ENCODE results near the gene PRDM16. TPM values are rescaled to one million over a fixed set of nuclear protein-coding genes. Genes with fewer than 3 reads are reported as not detected.
"Not testable (repeated sequence)": the region's sequence is repeated elsewhere in the genome, so short reads cannot be mapped to it uniquely, and the experiment has no call there.

The PRDM16 gene
- total RNA-seq, 1 donor from 2014 or later: 84.2 TPM

- no peaks in the 10 kb centered on the region for H3K9me3 ChIP-seq
- peaks cover 15 to 43% of the 10 kb centered on the region in 2 donors for H3K4me1 ChIP-seq
- H3K4me3 ChIP-seq: no peak overlapping the region
- intact Hi-C loops (cut with DNase I): no loop called here
- no peak for TF ChIP-seq CTCF (IDR thresholded peaks at IDR 0.05)
- peaks cover 0 to 11% of the 10 kb centered on the region in 2 donors for H3K36me3 ChIP-seq
- H3K27me3 ChIP-seq: no peaks in the 10 kb centered on the region
- H3K27ac ChIP-seq: no peak overlapping the region
- DNase-seq (ENCODE audit: low spot score in 2 of 2): no peak
Measured at GRCh38 chr1:3086272-3086974, 17.4 kb downstream of the PRDM16 start.

DNA sequence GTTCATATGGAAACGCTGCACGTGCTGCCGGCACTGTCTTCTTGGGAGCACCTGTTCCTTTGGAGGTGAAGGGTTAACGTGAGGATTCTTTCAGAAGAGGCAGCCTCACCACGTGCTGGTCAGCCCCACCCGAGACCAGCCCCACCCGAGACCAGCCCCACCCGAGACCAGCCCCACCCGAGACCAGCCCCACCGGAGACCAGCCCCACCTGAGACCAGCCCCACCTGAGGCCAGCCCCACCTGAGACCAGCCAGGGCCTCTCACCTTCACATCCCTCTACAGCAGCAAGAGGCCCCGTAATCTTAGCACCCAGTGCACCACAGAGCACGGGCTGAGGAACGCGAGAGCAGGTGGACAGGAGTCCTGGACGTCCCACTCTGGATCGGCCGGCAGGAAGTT is 18.0 kb downstream of the PRDM16 start:
- peak overlapping the region in 1 of 2 donors; percentile 3 for H3K27ac ChIP-seq
- H3K36me3 ChIP-seq: peaks cover 0 to 11% of the 10 kb centered on the region in 2 donors
- H3K4me1 ChIP-seq: peaks cover 12 to 49% of the 10 kb centered on the region in 2 donors
- no peaks in the 10 kb centered on the region for H3K27me3 ChIP-seq
- no peak for TF ChIP-seq CTCF (IDR thresholded peaks at IDR 0.05)
- H3K9me3 ChIP-seq: no peaks in the 10 kb centered on the region
- intact Hi-C loops (cut with DNase I): no loop called here
- H3K4me3 ChIP-seq: no peak overlapping the region
- DNase-seq (ENCODE audit: low spot score in 2 of 2): no peak

DNA sequence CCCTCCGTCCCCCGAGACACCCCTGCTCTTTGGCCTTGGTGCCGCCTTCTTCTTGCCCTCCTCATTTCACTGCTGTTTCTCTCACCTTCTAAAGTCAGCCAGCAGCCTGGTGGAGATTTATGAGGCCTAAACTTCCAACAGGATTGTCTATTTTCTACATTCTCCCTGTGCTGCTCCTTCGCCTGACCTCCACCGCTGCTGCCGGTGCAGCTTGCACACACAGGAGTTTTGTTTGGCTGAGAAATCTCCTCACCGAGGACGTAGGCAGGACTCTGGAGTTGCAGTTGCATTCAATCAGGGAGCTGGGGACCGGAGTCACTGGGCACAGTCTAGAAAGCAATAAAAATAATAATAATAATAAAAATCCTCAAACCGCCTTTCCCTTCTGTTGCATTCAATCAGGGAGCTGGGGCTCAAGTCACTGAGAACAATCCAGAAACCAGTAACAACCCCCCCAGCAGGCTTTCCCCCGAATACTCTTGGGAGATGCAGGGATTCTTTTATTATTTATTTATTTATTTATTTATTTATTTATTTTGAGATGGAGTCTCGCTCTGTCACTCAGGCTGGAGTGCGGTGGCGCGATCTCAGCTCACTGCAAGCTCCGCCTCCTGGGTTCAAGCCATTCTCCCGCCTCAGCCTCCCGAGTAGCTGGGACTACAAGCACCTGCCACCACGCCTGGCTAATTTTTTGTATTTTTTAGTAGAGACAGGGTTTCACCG is 19.1 kb downstream of the PRDM16 start:
- H3K4me3 ChIP-seq; DNase-seq (ENCODE audit: low spot score in 2 of 2); H3K9me3 ChIP-seq; H3K27me3 ChIP-seq; intact Hi-C loops (cut with DNase I): not testable (repeated sequence)
- H3K27ac ChIP-seq: peak overlapping the region in 1 of 2 donors; percentile 3
- peaks cover 5 to 45% of the 10 kb centered on the region in 2 donors for H3K4me1 ChIP-seq
- peaks cover 0 to 11% of the 10 kb centered on the region in 2 donors for H3K36me3 ChIP-seq

DNA sequence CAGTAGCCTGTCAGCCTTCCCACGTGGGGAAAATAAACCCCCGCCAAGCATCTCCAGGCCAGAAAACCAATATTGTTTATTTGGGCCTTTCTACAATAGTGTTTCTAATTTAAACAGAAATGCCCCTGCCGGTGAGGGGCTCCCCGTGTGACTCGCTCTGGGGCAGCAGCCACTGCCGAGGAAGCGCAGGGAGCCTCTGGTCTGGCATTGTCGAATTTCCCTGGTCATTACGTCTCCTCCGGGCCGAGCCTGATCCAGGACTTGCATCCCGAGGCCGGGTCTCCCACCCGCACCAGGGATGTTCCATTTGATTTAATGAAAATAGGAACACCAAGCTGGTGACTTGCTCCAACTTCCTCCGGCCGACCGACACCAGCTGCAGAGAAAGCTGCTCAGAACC is 20.5 kb downstream of the PRDM16 start:
- Histone ChIP-seq H3K36me3 (peaks cover 0 to 11% of the 10 kb centered on the region in 2 donors), H3K4me1 (peaks cover 9 to 47% of the 10 kb centered on the region in 2 donors), H3K4me3 (no peak overlapping the region), H3K27ac (no peak overlapping the region), H3K27me3 (no peaks in the 10 kb centered on the region), H3K9me3 (no peaks in the 10 kb centered on the region)
- no peak for DNase-seq (ENCODE audit: low spot score in 2 of 2)
- no peak for TF ChIP-seq CTCF (IDR thresholded peaks at IDR 0.05)
- intact Hi-C loops (cut with DNase I): no loop called here

- H3K4me3 ChIP-seq: no peak overlapping the region
- intact Hi-C loops (cut with DNase I): no loop called here
- H3K4me1 ChIP-seq: peaks cover 9 to 51% of the 10 kb centered on the region in 2 donors
- no peak for DNase-seq (ENCODE audit: low spot score in 2 of 2)
- no peaks in the 10 kb centered on the region for H3K9me3 ChIP-seq
- no peak overlapping the region for H3K27ac ChIP-seq
- no peaks in the 10 kb centered on the region for H3K27me3 ChIP-seq
- peaks cover 0 to 11% of the 10 kb centered on the region in 2 donors for H3K36me3 ChIP-seq
- TF ChIP-seq CTCF (IDR thresholded peaks at IDR 0.05): no peak
Measured at GRCh38 chr1:3091334-3091733, 22.3 kb downstream of the PRDM16 start.

DNA sequence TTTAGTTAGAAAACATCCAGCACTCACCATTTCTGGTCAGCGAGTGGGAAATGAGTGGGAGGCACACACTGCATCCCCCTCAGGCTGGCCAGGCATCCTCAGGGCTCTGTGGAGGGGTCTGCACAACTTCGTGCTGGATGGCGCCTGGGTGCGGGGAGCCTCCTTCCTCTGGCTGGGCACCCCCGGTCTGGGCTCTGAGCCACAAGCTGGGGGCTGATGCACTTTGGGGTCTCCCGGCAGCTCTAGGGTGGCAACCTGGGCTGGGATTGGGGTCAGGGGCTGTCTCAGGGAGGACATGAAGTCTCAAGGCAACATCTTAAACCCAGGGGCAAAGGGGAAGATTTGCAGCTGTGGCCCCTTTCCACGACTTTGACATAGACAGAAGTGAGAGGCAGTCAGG is 23.5 kb downstream of the PRDM16 start:
- no peak overlapping the region for H3K4me3 ChIP-seq
- intact Hi-C loops (cut with DNase I): no loop called here
- no peaks in the 10 kb centered on the region for H3K27me3 ChIP-seq
- peaks cover 0 to 11% of the 10 kb centered on the region in 2 donors for H3K36me3 ChIP-seq
- no peak for TF ChIP-seq CTCF (IDR thresholded peaks at IDR 0.05)
- DNase-seq (ENCODE audit: low spot score in 2 of 2): no peak
- peak overlapping the region in 1 of 2 donors; percentile 31 for H3K27ac ChIP-seq
- H3K4me1 ChIP-seq: peaks cover 9 to 53% of the 10 kb centered on the region in 2 donors
- no peaks in the 10 kb centered on the region for H3K9me3 ChIP-seq

Data from ascending aorta (tissue), 2 donors.